Sigmoid colon (tissue), 4 donors: ENCODE results near the gene GPANK1.

ENCODE experiments used
- CTCF ChIP-seq, 4 experiments: fragments of 450-650 bp in 3 of 4; fragments of 200-600 bp in 1 of 4; IDR thresholded peaks; one replicate each; pipeline ENCODE4 v1.5.1; 2016 to 2019; ENCODE audit warnings: antibody characterized with exemption in 4 of 4, mild to moderate bottlenecking in 3 of 4, moderate library complexity in 2 of 4
- EP300 ChIP-seq, 4 donors: sonication (generic); formaldehyde crosslinking; IDR thresholded peaks; one replicate each; pipeline ENCODE4 v1.6.1; 2017; ENCODE audit warnings: antibody characterized with exemption in 4 of 4
- POLR2A ChIP-seq, 2 donors: fragments of 450-650 bp; IDR thresholded peaks; one replicate each; pipeline ENCODE4 v1.6.1; 2016; ENCODE audit warnings: antibody characterized with exemption in 2 of 2, mild to moderate bottlenecking in 2 of 2, moderate library complexity in 2 of 2
- POLR2AphosphoS5 ChIP-seq, 4 donors: sonication (generic); formaldehyde crosslinking; IDR thresholded peaks; one replicate each; pipeline ENCODE4 v1.6.1; 2017; ENCODE audit warnings: antibody characterized with exemption in 4 of 4

- TF ChIP-seq EP300 (IDR thresholded peaks at IDR 0.05) (no peak), POLR2AphosphoS5 (IDR thresholded peaks at IDR 0.05) (no peak), CTCF (IDR thresholded peaks at IDR 0.05) (no peak), POLR2A (IDR thresholded peaks at IDR 0.05) (no peak)
Measured at GRCh38 chr6:31645325-31645724, 19.5 kb downstream of the GPANK1 start.
